Trophoblast cell (in vitro differentiated cells and primary cell): ENCODE measurements around the gene FRY.

Experiments used
- DNase-seq, 2 donors: peaks; one replicate each; pipeline ENCODE4 v3.0.0-alpha.2; 2016
- H2AFZ ChIP-seq: 2 replicates; pipeline ENCODE4 v1.6.1; 2013; ENCODE audit warnings: low read length, moderate library complexity, mild to moderate bottlenecking; ENCODE audit not compliant: insufficient read depth, poor library complexity
- H2AK5ac ChIP-seq: 2 replicates; pipeline ENCODE4 v1.6.1; 2013; ENCODE audit warnings: mild to moderate bottlenecking, low read length
- H2BK120ac ChIP-seq: 2 replicates; pipeline ENCODE4 v1.6.1; 2013; ENCODE audit warnings: low read length, mild to moderate bottlenecking, moderate library complexity; ENCODE audit not compliant: insufficient read depth, poor library complexity
- H2BK12ac ChIP-seq: 2 replicates; pipeline ENCODE4 v1.6.1; 2013; ENCODE audit warnings: mild to moderate bottlenecking, low read length, moderate library complexity
- H2BK5ac ChIP-seq: 2 replicates; pipeline ENCODE4 v1.6.1; 2013; ENCODE audit warnings: low read length, low read depth, moderate library complexity, mild to moderate bottlenecking; ENCODE audit not compliant: poor library complexity
- H3K14ac ChIP-seq: 2 replicates; pipeline ENCODE4 v1.6.1; 2013; ENCODE audit warnings: mild to moderate bottlenecking, low read length
- H3K18ac ChIP-seq: 2 replicates; pipeline ENCODE4 v1.6.1; 2013; ENCODE audit warnings: mild to moderate bottlenecking, low read length
- H3K23ac ChIP-seq: 2 replicates; pipeline ENCODE4 v1.6.1; 2013; ENCODE audit warnings: low read length
- H3K27ac ChIP-seq: 2 replicates; pipeline ENCODE4 v1.5.1; 2013; ENCODE audit warnings: low read depth, mild to moderate bottlenecking, inconsistent platforms, low read length, moderate library complexity
- H3K27me3 ChIP-seq: 2 replicates; pipeline ENCODE4 v1.6.1; 2013; ENCODE audit warnings: inconsistent platforms, mild to moderate bottlenecking, low read length, moderate library complexity; ENCODE audit not compliant: insufficient read depth
- H3K36me3 ChIP-seq, 2 experiments: 1 replicate in 1 of 2; 2 replicates in 1 of 2; pipeline ENCODE4 v1.6.1; 2013; ENCODE audit warnings: low read length in 2 of 2, mild to moderate bottlenecking in 2 of 2, moderate library complexity in 1 of 2; ENCODE audit not compliant: insufficient read depth in 2 of 2, control insufficient read depth in 1 of 2
- H3K4ac ChIP-seq: 2 replicates; pipeline ENCODE4 v1.6.1; 2013; ENCODE audit warnings: low read depth, mild to moderate bottlenecking, low read length, moderate library complexity
- H3K4me1 ChIP-seq, 2 experiments: 1 replicate in 1 of 2; 2 replicates in 1 of 2; pipeline ENCODE4 v1.6.1; 2013; ENCODE audit warnings: low read length in 2 of 2, mild to moderate bottlenecking in 2 of 2, moderate library complexity in 1 of 2; ENCODE audit not compliant: insufficient read depth in 2 of 2, control insufficient read depth in 1 of 2
- H3K4me2 ChIP-seq: 2 replicates; pipeline ENCODE4 v1.6.1; 2013; ENCODE audit warnings: inconsistent platforms, mild to moderate bottlenecking, low read length, moderate library complexity
- H3K4me3 ChIP-seq: 2 replicates; pipeline ENCODE4 v1.5.1; 2013; ENCODE audit warnings: mild to moderate bottlenecking, low read depth, low read length, inconsistent platforms
- H3K79me1 ChIP-seq: one replicate; pipeline ENCODE4 v1.6.1; 2013; ENCODE audit warnings: low read length
- H3K79me2 ChIP-seq: 2 replicates; pipeline ENCODE4 v1.6.1; 2013; ENCODE audit warnings: low read length, mild to moderate bottlenecking; ENCODE audit not compliant: control insufficient read depth, insufficient read depth, poor library complexity
- H3K9ac ChIP-seq: 2 replicates; pipeline ENCODE4 v1.6.1; 2013; ENCODE audit warnings: mild to moderate bottlenecking, low read length
- H3K9me3 ChIP-seq: 2 replicates; pipeline ENCODE4 v1.6.1; 2013; ENCODE audit warnings: low read depth, mild to moderate bottlenecking, control low read depth, inconsistent platforms, low read length; ENCODE audit not compliant: insufficient read depth
- H4K12ac ChIP-seq: 2 replicates; pipeline ENCODE4 v1.6.1; 2013; ENCODE audit warnings: low read depth, mild to moderate bottlenecking, low read length, moderate library complexity
- H4K8ac ChIP-seq: 2 replicates; pipeline ENCODE4 v1.6.1; 2013; ENCODE audit warnings: low read depth, mild to moderate bottlenecking, low read length, moderate library complexity
- H4K91ac ChIP-seq: one replicate; pipeline ENCODE4 v1.6.1; 2013; ENCODE audit warnings: low read depth, mild to moderate bottlenecking, low read length, moderate library complexity
- WGBS: extraction: QIAGEN DNeasy Blood & Tissue Kit; methylation state at CpG from one replicate; pipeline ENCODE4 v1.1.7; 2013; ENCODE audit warnings: missing lambda C conversion rate; ENCODE audit not compliant: insufficient read length, insufficient coverage; ENCODE audit errors: extremely low coverage; 5-methylcytosine and 5-hydroxymethylcytosine counted together

FRY gene

GRCh38 chr13:32209652-32210051 is 178.1 kb downstream of the FRY start:
- Histone ChIP-seq H4K91ac (no peak overlapping the region), H3K9me3 (no peaks in the 10 kb centered on the region), H3K4me1 (peaks cover 0 to 7% of the 10 kb centered on the region in 2 experiments), H2BK12ac (no peak overlapping the region), H2AK5ac (no peak overlapping the region), H3K36me3 (no peaks in the 10 kb centered on the region), H3K18ac (no peak overlapping the region), H3K4ac (no peak overlapping the region), H3K9ac (no peak overlapping the region), H4K12ac (no peak overlapping the region), H4K8ac (no peak overlapping the region), H3K79me1 (no peaks in the 10 kb centered on the region), H2BK5ac (no peak overlapping the region), H3K4me2 (no peak overlapping the region), H3K27ac (no peak overlapping the region), H3K14ac (no peak overlapping the region), H3K27me3 (no peaks in the 10 kb centered on the region), H3K79me2 (no peaks in the 10 kb centered on the region), H3K4me3 (no peak overlapping the region), H2BK120ac (no peak overlapping the region), H2AFZ (no peak overlapping the region), H3K23ac (no peak overlapping the region)
- WGBS: no CpG with 5 or more reads among the region's 2 CpGs
- DNase-seq: peak in 1 of 2 donors; percentile 32

GRCh38 chr13:32210101-32210500 is 178.5 kb downstream of the FRY start:
- Histone ChIP-seq H4K8ac (no peak overlapping the region), H2AFZ (no peak overlapping the region), H3K36me3 (no peaks in the 10 kb centered on the region), H2AK5ac (no peak overlapping the region), H2BK120ac (no peak overlapping the region), H3K4me3 (no peak overlapping the region), H3K27ac (no peak overlapping the region), H3K79me1 (no peaks in the 10 kb centered on the region), H3K9me3 (no peaks in the 10 kb centered on the region), H3K9ac (no peak overlapping the region), H3K4me2 (no peak overlapping the region), H3K27me3 (no peaks in the 10 kb centered on the region), H3K23ac (no peak overlapping the region), H4K91ac (no peak overlapping the region), H3K14ac (no peak overlapping the region), H2BK5ac (no peak overlapping the region), H4K12ac (no peak overlapping the region), H3K4me1 (peaks cover 0 to 7% of the 10 kb centered on the region in 2 experiments), H3K79me2 (no peaks in the 10 kb centered on the region), H3K4ac (no peak overlapping the region), H3K18ac (no peak overlapping the region), H2BK12ac (no peak overlapping the region)
- peak in 1 of 2 donors; percentile 74 for DNase-seq

GRCh38 chr13:32211813-32212212 is 180.2 kb downstream of the FRY start:
- no peak overlapping the region for H4K12ac ChIP-seq
- H3K9me3 ChIP-seq: no peaks in the 10 kb centered on the region
- H3K27ac ChIP-seq: peak overlapping the region; percentile 18
- H3K23ac ChIP-seq: no peak overlapping the region
- no peak overlapping the region for H2AK5ac ChIP-seq
- H2AFZ ChIP-seq: no peak overlapping the region
- H3K79me2 ChIP-seq: no peaks in the 10 kb centered on the region
- H3K18ac ChIP-seq: no peak overlapping the region
- no peak overlapping the region for H2BK5ac ChIP-seq
- DNase-seq: peak in 1 of 2 donors; percentile 67
- no peak overlapping the region for H3K4me3 ChIP-seq
- H4K8ac ChIP-seq: no peak overlapping the region
- no peak overlapping the region for H3K4me2 ChIP-seq
- H3K14ac ChIP-seq: no peak overlapping the region
- no peak overlapping the region for H2BK120ac ChIP-seq
- H3K4ac ChIP-seq: no peak overlapping the region
- no peak overlapping the region for H3K9ac ChIP-seq
- WGBS: no CpG with 5 or more reads among the region's 3 CpGs
- peaks cover 0 to 7% of the 10 kb centered on the region in 2 experiments for H3K4me1 ChIP-seq
- H3K27me3 ChIP-seq: no peaks in the 10 kb centered on the region
- no peaks in the 10 kb centered on the region for H3K79me1 ChIP-seq
- H2BK12ac ChIP-seq: no peak overlapping the region
- no peak overlapping the region for H4K91ac ChIP-seq
- H3K36me3 ChIP-seq: no peaks in the 10 kb centered on the region

GRCh38 chr13:32212421-32212820 is 180.8 kb downstream of the FRY start:
- Histone ChIP-seq H3K9ac (no peak overlapping the region), H2BK120ac (no peak overlapping the region), H2AFZ (no peak overlapping the region), H3K4me2 (no peak overlapping the region), H3K4ac (no peak overlapping the region), H3K4me3 (no peak overlapping the region), H2AK5ac (no peak overlapping the region), H4K12ac (no peak overlapping the region), H3K4me1 (peaks cover 0 to 7% of the 10 kb centered on the region in 2 experiments), H3K14ac (no peak overlapping the region), H3K27me3 (no peaks in the 10 kb centered on the region), H3K18ac (no peak overlapping the region), H3K27ac (peak overlapping the region; percentile 18), H3K79me1 (no peaks in the 10 kb centered on the region), H3K36me3 (no peaks in the 10 kb centered on the region), H3K23ac (no peak overlapping the region), H3K79me2 (no peaks in the 10 kb centered on the region), H2BK12ac (no peak overlapping the region), H4K91ac (no peak overlapping the region), H2BK5ac (no peak overlapping the region), H3K9me3 (no peaks in the 10 kb centered on the region), H4K8ac (no peak overlapping the region)
- DNase-seq: peak in 1 of 2 donors; percentile 53
- no CpG with 5 or more reads among the region's 3 CpGs for WGBS
